GM19035 (cell line): ENCODE data around the gene C10orf120.

Experiments
- ATAC-seq: cut with Tn5 transposase; IDR thresholded peaks from one replicate; pipeline ENCODE4 v1.9.1; 2021; ENCODE audit not compliant: unreplicated experiment

The C10orf120 gene

GRCh38 chr10:122662231-122662630 is 37.4 kb downstream of the C10orf120 start:
- ATAC-seq: no peak

DNA sequence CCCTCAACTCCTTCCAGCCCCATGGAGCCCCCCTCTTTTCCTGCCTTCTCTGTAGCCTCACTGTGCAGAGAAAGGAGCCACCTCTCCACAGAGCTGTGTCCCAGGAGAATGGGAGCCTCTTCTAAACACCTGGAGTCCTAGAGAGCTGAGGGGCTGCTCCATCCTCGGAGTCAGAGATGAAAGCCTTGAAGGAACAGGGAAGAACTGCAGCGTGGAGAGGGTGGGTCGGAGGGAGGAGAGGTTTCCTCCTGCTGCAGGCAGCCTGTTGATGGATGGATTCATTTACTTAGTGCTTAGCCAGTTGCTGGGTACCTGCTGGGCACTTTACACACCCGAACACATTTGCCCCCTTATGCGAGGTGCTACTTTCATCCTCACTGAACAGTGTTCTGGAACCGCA is 39.0 kb downstream of the C10orf120 start:
- no peak for ATAC-seq

- no peak for ATAC-seq
Observed at GRCh38 chr10:122659651-122660050, 40.0 kb downstream of the C10orf120 start.

DNA sequence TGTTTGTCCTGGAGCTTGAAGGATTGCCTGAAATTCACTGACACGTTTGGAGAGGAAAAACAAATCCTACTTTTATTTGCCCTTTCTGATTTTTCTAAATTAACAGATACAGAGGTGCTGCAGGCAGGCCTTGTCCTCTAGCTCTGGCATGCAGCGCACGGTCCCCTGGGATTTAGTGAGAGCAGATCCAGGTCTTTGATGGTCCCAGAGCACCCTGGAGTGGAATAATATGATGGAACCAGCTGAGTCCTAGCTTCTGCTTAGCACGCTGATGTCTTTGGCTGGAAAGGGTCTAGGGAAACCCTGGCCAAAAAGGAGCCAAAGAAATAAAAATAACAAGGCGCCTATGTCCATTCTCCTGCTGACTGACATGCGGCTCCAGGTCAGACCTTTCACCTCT is 40.5 kb downstream of the C10orf120 start:
- ATAC-seq: no peak

DNA sequence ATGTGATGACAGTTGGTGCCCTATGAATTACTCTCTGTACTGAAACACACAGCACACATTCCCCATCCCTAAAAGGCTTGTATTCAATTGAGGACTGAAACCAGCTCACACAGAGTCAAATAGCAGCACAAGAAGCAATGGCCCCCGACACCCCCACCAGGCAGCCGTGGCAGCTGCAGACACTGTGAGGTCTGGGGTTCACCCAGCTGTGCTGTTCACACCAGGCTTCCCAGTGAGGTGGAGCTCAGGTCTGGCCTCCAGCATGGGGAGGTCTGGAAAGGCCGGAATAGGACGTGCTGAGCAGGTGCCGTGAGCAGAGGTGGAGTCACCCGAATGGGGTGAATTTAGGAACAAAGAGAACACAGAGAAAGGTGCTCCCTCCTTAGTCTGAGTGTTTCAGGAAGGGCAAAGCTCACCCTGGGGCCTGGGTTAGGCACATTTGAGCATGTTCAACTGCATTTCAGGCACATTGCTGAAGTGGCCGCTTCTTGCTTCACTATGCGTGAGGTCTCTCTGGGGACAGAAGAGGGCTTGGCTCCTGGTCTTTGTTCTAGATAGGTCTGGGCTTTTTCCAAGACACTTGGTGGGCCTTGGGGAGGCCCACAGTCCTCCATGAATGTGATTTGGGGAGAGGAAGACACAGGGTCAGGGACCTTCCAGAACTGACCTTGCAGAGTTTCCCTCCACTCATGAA is 41.1 kb downstream of the C10orf120 start:
- no peak for ATAC-seq

GRCh38 chr10:122657729-122658128 is 41.9 kb downstream of the C10orf120 start:
- ATAC-seq: no peak

- no peak for ATAC-seq
Observed at GRCh38 chr10:122657255-122657654, 42.4 kb downstream of the C10orf120 start.

DNA sequence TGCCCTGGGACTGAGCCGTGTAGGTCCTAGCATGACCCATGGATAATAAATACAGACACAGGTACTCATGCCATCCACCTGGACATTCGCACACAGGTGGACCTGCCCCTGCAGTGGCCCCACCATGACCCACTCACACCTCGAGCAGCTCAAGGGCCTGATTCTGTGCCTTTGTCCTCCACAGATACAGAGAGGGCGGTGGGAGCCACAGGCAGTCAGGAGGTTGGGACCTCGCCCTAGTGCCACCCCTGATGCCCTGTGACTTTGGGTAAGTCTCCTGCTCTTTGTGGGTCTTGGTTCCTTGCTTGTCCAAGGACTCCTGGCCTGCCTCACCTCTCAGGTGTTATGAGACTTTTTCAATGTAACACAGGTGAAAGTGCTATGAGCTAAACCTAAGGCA is 42.9 kb downstream of the C10orf120 start:
- ATAC-seq: no peak

GRCh38 chr10:122656308-122656705 is 43.3 kb downstream of the C10orf120 start:
- no peak for ATAC-seq

DNA sequence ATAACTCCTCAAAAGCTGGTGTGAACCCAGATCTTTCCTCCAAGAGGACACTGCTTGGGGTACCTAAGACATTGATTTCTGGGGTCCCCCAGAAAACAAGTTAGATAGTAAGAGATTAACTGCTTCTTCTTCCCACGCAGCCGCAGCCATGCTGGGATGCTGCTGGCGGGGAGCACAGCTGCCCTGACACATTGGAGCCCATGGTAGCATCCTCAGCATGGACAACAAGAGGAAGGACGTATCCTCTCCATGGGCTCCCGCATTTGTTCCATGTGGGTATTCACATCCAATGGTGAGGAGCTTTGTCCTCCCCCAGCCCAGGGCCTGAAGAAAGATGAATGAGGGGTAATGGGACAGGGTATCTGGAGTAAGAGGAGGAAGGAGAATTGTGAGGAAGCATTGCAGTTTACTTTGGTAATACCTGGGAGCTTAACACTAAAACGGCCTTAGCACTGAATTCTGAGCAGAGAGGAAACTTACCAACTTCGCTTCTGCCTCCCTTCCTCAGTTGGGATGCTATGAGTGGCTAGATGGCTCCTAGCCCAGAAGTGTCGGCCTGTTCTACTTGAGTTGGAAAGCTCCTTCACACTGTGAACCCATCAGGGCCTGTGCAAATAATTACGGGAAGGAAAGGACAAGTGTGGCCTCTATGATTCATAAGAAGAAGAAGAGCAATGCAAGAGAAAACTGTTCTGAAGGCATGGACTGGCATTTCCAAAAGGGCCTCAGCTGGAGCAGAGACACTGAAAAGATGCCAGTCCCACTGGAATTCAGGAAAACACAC is 43.9 kb downstream of the C10orf120 start:
- ATAC-seq: no peak

GRCh38 chr10:122650331-122650730 is 49.3 kb downstream of the C10orf120 start:
- ATAC-seq: no peak

DNA sequence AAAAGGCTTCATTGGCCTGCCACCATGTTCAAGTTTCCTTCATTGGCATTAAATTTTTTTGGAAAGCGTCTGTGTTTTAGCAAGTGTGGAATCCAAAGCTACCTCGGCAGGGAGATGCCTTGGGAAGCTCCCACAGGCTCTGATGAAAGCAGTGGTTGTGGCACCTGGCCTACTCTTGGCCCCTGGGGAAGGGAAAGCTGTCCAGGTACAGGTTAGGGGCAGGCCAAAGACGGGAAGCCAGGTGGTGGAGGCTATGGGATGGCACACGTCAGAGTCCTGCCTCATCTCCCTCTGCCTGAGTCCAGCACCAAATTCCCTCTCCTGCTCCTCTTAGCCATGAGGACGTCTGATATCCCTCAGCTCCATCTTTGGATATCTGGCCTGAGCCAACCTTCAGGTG is 49.7 kb downstream of the C10orf120 start:
- ATAC-seq: no peak

- ATAC-seq: no peak
Observed at GRCh38 chr10:122648599-122649428, 50.8 kb downstream of the C10orf120 start.
